GM12801 (cell line): ENCODE results near the gene PACRG.

Experiments used
- TF ChIP-seq, protein P1 (sequence below): IDR thresholded peaks from one replicate; pipeline ENCODE4 v1.5.1; 2011; ENCODE audit warnings: control low read depth; ENCODE audit not compliant: insufficient read length; ENCODE audit errors: extremely low read depth

PACRG gene

GRCh38 chr6:162710419-162710818 is 17.4 kb upstream of the PACRG start:
- TF ChIP-seq, protein P1, sequence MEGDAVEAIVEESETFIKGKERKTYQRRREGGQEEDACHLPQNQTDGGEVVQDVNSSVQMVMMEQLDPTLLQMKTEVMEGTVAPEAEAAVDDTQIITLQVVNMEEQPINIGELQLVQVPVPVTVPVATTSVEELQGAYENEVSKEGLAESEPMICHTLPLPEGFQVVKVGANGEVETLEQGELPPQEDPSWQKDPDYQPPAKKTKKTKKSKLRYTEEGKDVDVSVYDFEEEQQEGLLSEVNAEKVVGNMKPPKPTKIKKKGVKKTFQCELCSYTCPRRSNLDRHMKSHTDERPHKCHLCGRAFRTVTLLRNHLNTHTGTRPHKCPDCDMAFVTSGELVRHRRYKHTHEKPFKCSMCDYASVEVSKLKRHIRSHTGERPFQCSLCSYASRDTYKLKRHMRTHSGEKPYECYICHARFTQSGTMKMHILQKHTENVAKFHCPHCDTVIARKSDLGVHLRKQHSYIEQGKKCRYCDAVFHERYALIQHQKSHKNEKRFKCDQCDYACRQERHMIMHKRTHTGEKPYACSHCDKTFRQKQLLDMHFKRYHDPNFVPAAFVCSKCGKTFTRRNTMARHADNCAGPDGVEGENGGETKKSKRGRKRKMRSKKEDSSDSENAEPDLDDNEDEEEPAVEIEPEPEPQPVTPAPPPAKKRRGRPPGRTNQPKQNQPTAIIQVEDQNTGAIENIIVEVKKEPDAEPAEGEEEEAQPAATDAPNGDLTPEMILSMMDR: no peak

- TF ChIP-seq, protein P1: no peak
These were observed 16.8 kb upstream of the PACRG start for GRCh38 chr6:162710936-162711335.

DNA sequence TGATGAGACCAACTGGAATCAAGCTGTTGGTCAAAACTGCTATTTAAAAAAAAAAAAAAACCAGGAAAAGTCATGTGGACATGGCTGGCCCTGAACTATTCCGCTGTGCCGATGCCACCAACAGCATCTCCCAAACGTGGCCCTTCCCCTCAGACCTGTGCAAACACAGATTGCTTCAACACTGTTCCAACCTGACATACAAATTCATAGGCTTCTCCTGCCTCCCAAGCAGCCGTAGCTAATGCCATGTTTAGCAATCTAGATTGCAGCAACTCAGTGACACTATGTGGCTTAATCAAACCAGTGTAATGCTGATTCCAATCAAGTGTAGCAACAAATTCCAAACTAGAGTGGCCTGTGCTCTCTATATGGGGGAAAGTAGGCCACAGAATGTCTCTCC is 16.4 kb upstream of the PACRG start:
- TF ChIP-seq, protein P1: no peak

GRCh38 chr6:162712694-162713093 is 15.1 kb upstream of the PACRG start:
- TF ChIP-seq, protein P1: no peak

DNA sequence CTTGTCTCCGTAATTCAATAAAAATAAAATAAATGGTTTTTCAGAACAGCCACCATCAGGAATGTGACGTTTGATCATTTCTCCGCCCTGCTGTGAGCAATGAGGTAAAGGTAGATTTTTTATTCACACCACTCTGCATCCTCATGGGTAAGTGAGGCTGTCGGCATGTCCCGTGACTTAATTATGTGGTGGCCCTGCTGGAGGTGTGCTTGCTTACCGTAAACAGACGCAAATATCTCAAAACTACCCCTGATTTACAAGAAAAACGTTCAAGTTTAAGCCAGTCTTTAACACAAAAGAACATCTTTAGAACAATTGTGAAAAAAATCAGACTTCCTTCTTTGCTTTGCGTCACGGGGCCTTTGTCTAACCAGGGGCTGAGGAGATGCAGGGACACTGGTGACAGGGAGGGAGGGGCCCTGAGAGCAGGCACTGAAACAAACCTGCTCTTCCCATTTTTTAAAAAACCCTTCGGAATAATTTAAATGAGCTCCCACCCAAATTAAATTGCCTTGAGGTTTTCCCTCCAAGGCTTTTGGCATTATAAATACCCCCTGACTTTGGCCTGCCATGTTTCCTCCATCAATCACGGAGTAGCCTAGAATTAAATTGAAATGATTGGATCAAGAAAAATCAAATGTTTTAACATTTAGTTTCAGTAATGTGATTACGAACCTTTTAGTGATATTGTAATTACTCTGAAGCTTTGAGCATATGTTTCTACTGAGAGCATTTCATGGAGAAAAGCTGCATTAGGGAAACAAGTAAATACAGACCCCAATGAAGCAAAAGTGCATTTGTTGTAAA is 13.6 kb upstream of the PACRG start:
- TF ChIP-seq, protein P1: no peak

GRCh38 chr6:162715601-162716000 is 12.2 kb upstream of the PACRG start:
- TF ChIP-seq, protein P1: no peak

DNA sequence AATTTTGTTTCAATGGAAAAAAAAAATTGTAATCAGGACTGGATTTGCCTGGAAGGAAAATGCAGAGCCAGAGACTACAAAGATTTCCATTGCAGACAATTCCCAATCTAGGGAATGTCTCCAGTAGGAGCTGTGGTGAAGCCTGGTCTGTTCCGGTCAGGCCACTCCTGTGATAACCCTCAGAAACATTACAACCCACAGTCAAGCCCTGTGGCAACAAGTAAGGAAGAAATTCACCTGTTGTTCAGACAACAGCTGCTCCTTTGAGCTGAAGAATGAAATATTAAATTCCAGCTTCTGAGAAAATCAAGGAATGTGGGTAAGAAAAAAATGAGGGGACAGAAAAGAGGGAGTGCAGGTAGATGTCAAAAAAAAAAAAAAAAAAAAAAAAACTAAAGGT is 8.2 kb upstream of the PACRG start:
- TF ChIP-seq, protein P1: no peak

- TF ChIP-seq, protein P1: no peak
These were observed 6.4 kb upstream of the PACRG start for GRCh38 chr6:162721404-162721687.
